ENCODE measurements around the gene ARHGAP22. TPM values are rescaled to one million over a fixed set of nuclear protein-coding genes. Genes with fewer than 3 reads are reported as not detected.
A peak's percentile ranks its signal among the peaks of the same experiment; 100 is the strongest.

Gene ARHGAP22
- total and polyA plus RNA-seq, 8 donors = 2.2 to 10.4 (median 2.8) TPM

DNA sequence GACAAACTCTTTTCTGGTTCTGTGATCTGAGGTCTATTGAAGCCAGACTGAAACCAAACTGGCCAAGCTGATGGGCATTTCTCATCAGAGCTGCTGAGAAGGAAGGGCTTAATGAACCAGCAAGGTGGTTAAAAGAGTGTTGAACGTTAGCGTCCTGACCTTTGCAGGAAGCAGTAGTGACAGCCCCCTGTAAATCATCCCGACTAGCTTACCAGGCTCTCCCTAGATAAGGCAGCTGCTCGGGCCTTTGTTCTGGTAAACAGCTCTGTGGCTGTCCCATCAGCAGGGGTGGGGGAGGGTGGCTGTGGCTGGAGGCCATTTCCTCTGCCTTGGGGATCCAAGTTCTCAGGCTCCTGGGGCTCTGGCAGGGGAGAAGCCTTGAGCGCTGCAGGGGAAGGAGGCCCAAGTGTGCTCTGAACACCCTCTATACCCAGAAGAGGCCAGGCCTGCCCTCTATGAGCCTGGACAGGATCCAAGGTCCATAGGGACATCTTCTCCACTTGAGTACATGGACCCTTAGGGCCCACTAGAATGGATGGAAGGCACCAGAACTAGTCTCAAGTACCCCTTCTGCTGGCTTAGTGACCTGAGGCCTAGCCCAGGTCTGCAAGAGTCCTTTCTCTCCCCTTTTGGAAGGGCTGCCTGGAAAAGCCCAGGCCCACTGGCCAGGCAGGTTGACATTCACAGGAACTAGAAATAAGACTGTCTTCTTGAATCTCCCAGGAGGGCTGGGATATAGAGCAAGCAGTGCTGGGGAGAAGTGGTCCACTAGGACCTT is 134.6 kb downstream of the ARHGAP22 start:
- H3K36me3 ChIP-seq = no peaks in the 10 kb centered on the region
- no peaks in the 10 kb centered on the region for H3K9me3 ChIP-seq
- ATAC-seq = no peak
- H3K4me1 ChIP-seq = no peaks in the 10 kb centered on the region
- H3K27ac ChIP-seq = no peak overlapping the region
- H3K4me3 ChIP-seq = no peak overlapping the region
- DNase-seq = no peak
- TF ChIP-seq CTCF (IDR thresholded peaks at IDR 0.05) = no peak
- intact Hi-C loops (cut with DNase I) = no loop called here
- H3K27me3 ChIP-seq = peaks cover 5 to 18% of the 10 kb centered on the region in 2 donors

GRCh38 chr10:48469516-48470020 is 135.3 kb downstream of the ARHGAP22 start:
- ATAC-seq (no peak), DNase-seq (no peak)
- no peaks in the 10 kb centered on the region for H3K9me3 ChIP-seq
- intact Hi-C loops (cut with DNase I) = no loop called here
- no peak for TF ChIP-seq CTCF (IDR thresholded peaks at IDR 0.05)
- H3K36me3 ChIP-seq = no peaks in the 10 kb centered on the region
- no peaks in the 10 kb centered on the region for H3K4me1 ChIP-seq
- H3K27ac ChIP-seq = no peak overlapping the region
- H3K4me3 ChIP-seq = no peak overlapping the region
- peaks cover 5 to 25% of the 10 kb centered on the region in 2 donors for H3K27me3 ChIP-seq

GRCh38 chr10:48468866-48469511 is 135.9 kb downstream of the ARHGAP22 start:
- no peak for ATAC-seq
- no peak for DNase-seq
- no peak for TF ChIP-seq CTCF (IDR thresholded peaks at IDR 0.05)
- intact Hi-C loops (cut with DNase I) = no loop called here
- Histone ChIP-seq H3K27ac (no peak overlapping the region), H3K4me3 (no peak overlapping the region), H3K36me3 (no peaks in the 10 kb centered on the region), H3K27me3 (peaks cover 5 to 25% of the 10 kb centered on the region in 2 donors), H3K4me1 (no peaks in the 10 kb centered on the region), H3K9me3 (no peaks in the 10 kb centered on the region)

DNA sequence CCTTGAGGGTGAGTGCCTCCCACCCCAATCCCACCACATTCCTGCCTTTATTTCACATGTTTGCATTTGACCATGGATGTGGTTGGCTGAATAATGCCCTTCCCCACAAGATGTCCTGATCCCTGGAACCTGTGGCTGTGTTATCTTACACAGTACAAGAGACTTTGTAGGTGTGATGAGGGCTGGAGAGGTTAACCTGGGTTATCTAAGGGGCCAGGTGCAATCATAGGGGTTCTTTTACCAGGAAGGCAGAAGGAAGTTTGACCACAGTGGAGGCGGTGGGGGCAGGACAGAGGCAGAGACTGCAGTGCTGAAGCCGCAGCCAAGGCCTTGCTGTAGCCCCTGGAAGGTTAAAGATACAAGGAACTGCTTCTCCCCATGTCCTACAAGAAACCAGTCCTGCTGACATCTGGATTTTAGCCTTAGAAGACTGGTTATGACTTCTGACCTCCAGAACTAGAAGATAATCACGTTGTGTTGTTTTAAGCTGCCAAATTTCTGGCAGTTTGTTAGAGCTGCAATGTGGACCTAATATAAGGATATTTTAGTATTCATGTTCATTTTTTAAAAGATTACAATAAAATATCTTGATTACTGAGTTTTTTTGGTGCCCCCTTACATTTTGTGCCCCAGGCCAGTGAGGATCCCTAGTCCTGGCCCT is 136.6 kb downstream of the ARHGAP22 start:
- no peak overlapping the region for H3K27ac ChIP-seq
- no peaks in the 10 kb centered on the region for H3K36me3 ChIP-seq
- ATAC-seq (no peak), DNase-seq (no peak)
- TF ChIP-seq CTCF (IDR thresholded peaks at IDR 0.05) = no peak
- peaks cover 5 to 25% of the 10 kb centered on the region in 2 donors for H3K27me3 ChIP-seq
- H3K9me3 ChIP-seq = no peaks in the 10 kb centered on the region
- no peaks in the 10 kb centered on the region for H3K4me1 ChIP-seq
- no peak overlapping the region for H3K4me3 ChIP-seq
- intact Hi-C loops (cut with DNase I) = no loop called here

- Histone ChIP-seq H3K4me3 (no peak overlapping the region), H3K4me1 (no peaks in the 10 kb centered on the region), H3K36me3 (no peaks in the 10 kb centered on the region), H3K9me3 (no peaks in the 10 kb centered on the region), H3K27me3 (peaks cover 5 to 25% of the 10 kb centered on the region in 2 donors), H3K27ac (no peak overlapping the region)
- ATAC-seq = no peak
- peak in 1 of 4 donors; percentile 7 for DNase-seq
- intact Hi-C loops (cut with DNase I) = no loop called here
- no peak for TF ChIP-seq CTCF (IDR thresholded peaks at IDR 0.05)
Measured at GRCh38 chr10:48467669-48468068, 137.2 kb downstream of the ARHGAP22 start.
